Thoracic aorta (tissue), 2 donors: ENCODE measurements around the gene NXT1. TPM values are rescaled to one million over a fixed set of nuclear protein-coding genes. Genes with fewer than 3 reads are reported as not detected.

Experiments
- ATAC-seq: fragments of 150-250 bp; one replicate; pipeline ENCODE4 v1.8.0; 2017; ENCODE audit warnings: low read depth; ENCODE audit not compliant: insufficient number of reproducible peaks, low FRiP score
- DNase-seq: peaks from one replicate; pipeline ENCODE4 v3.0.0-alpha.2; 2020; ENCODE audit warnings: low spot score
- H3K27ac ChIP-seq, 2 donors: fragments of 200-600 bp; sonication (generic); 1 replicate in 1 of 2; 2 replicates in 1 of 2; pipeline ENCODE4 v1.5.1; 2016; ENCODE audit warnings: mild to moderate bottlenecking in 2 of 2, moderate library complexity in 2 of 2
- H3K27me3 ChIP-seq: fragments of 200-600 bp; sonication (generic); replicated peaks from 2 replicates; pipeline ENCODE4 v1.6.0; 2016; ENCODE audit warnings: mild to moderate bottlenecking; ENCODE audit not compliant: insufficient read depth
- H3K36me3 ChIP-seq: fragments of 200-600 bp; sonication (generic); one replicate; pipeline ENCODE4 v1.5.1; 2016
- H3K4me1 ChIP-seq, 2 donors: fragments of 200-600 bp; sonication (generic); 1 replicate in 1 of 2; 2 replicates in 1 of 2; pipeline versions ENCODE4 v1.5.1 to v1.6.0; 2016; ENCODE audit warnings: low read depth in 2 of 2, mild to moderate bottlenecking in 1 of 2; ENCODE audit not compliant: control insufficient read depth in 1 of 2
- H3K4me3 ChIP-seq: fragments of 200-600 bp; sonication (generic); 2 replicates; pipeline ENCODE4 v1.5.1; 2016; ENCODE audit warnings: mild to moderate bottlenecking
- H3K9me3 ChIP-seq: fragments of 200-600 bp; sonication (generic); 2 replicates; pipeline ENCODE4 v1.5.1; 2016
- total RNA-seq, 2 donors: library from RNA; depleted of rRNA; stranded (reverse); fragments of >200 nt; gene quantifications; one replicate each; pipeline versions ENCODE4 v1.1.0 to v1.2.3, GENCODE V29; 2016
- TF ChIP-seq, protein P1 (sequence below): fragments of 200-600 bp; sonication (generic); IDR thresholded peaks from one replicate; pipeline ENCODE4 v1.5.1; 2019; ENCODE audit warnings: antibody characterized with exemption

The NXT1 gene
- total RNA-seq, 2 donors from 2014 or later = 21.8 to 79.6 TPM

DNA sequence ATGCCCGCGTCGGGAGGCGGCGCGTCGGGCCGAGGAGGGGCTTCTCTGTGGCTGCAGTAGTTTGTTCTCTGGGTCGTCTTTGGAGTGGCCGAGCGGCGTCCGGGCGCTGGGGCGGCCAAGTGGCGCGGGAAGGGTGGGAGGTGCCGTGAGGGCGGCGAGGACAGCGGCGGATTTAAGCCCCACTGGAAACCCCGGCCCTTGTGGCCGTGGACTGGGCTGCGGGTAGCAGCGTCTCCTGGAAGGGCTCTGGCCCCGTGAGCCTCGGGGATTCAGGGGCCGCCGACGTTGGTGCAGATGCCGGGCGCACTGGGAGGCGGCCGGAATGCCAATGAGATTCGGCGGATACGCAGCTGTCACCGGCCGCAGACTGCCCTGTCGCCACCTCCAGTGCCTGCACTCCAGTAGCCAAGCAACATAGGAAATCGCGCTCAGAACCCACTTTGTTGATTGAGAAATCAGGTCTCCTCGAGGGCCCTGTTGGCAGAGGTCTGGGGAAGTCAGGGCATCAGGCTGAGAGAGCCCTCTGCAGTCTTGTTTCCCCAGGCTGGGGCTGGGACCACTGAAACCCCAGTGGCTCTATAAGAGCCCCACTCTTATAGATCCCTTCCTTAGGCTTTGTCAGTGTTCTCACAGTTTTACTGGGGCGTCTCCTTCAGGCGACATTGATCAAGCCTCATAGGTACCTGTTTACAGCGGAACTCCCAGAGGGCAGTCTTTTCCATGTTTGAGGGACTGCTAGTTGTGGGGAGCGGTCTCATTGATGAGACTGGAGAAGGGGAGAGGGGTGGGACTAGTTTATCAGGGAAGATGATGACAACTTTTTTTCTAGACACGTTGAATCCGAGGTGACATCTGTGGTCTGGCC lies 12.0 kb downstream of the NXT1 start:
- Histone ChIP-seq H3K4me1 (peaks cover 15 to 53% of the 10 kb centered on the region in 2 donors), H3K9me3 (no peaks in the 10 kb centered on the region), H3K27ac (peak overlapping the region; percentile 95), H3K36me3 (peaks cover 11% of the 10 kb centered on the region), H3K27me3 (no peaks in the 10 kb centered on the region), H3K4me3 (peak overlapping the region; percentile 92)
- DNase-seq (no peak), ATAC-seq (no peak)
- TF ChIP-seq, protein P1, sequence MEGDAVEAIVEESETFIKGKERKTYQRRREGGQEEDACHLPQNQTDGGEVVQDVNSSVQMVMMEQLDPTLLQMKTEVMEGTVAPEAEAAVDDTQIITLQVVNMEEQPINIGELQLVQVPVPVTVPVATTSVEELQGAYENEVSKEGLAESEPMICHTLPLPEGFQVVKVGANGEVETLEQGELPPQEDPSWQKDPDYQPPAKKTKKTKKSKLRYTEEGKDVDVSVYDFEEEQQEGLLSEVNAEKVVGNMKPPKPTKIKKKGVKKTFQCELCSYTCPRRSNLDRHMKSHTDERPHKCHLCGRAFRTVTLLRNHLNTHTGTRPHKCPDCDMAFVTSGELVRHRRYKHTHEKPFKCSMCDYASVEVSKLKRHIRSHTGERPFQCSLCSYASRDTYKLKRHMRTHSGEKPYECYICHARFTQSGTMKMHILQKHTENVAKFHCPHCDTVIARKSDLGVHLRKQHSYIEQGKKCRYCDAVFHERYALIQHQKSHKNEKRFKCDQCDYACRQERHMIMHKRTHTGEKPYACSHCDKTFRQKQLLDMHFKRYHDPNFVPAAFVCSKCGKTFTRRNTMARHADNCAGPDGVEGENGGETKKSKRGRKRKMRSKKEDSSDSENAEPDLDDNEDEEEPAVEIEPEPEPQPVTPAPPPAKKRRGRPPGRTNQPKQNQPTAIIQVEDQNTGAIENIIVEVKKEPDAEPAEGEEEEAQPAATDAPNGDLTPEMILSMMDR = no peak

DNA sequence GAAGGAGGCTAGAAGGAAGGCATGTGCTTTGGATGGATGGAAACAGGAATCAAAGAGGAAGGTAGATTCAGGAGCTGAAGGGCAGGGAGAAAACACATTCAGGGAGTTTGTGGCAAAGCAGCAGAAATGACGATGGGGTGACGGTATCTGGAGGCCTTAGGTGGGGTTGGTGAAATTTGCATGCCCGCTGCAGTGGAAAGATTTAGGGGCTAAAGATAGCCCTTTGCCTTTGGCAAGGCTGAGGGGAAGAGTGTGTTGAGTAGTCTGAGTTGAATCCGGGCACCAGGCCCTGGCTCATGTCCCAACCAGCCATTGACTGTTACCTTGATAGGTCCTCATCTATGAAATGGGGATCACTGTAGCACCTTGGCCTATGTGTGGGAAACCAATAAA lies 12.7 kb downstream of the NXT1 start:
- ATAC-seq = no peak

DNA sequence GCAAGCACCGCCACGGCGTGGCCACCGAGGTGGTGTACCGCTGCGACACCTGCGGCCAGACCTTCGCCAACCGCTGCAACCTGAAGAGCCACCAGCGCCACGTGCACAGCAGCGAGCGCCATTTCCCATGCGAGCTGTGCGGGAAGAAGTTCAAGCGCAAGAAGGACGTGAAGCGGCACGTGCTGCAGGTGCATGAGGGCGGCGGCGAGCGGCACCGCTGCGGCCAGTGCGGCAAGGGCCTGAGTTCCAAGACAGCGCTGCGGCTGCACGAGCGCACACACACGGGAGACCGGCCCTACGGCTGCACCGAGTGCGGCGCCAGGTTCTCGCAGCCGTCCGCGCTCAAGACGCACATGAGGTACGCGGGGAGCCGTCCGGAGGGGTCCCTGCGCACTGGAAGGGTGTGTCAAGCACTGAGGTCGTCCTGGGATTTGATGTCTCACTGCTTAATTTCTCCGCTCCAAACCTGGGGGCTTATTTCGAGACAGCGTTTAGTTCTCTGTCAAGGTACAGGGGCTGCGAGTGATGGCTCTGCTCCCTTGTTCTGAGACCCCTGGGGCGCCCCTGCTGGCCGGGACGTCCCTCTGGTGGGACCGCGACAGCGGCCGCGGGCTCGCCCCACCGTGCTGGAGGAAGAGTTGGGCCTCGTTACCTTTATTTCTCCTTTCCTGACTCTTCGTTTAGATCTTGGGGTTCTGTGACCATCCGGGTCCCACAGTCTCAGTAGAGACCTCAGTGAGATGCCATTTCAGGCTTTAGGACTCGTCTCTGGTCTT lies 15.0 kb downstream of the NXT1 start:
- Histone ChIP-seq H3K27ac (no peak overlapping the region), H3K9me3 (no peaks in the 10 kb centered on the region), H3K36me3 (peaks cover 25% of the 10 kb centered on the region), H3K4me3 (no peak overlapping the region), H3K4me1 (peaks cover 15 to 46% of the 10 kb centered on the region in 2 donors), H3K27me3 (no peaks in the 10 kb centered on the region)
- DNase-seq (no peak), ATAC-seq (no peak)
- TF ChIP-seq, protein P1 = no peak

More for the DNA sequence above, 12.7 kb downstream of the NXT1 start:
- TF ChIP-seq, protein P1 = no peak
- Histone ChIP-seq H3K4me1 (peaks cover 15 to 53% of the 10 kb centered on the region in 2 donors), H3K27me3 (no peaks in the 10 kb centered on the region), H3K27ac (peak overlapping the region; percentile 95), H3K9me3 (no peaks in the 10 kb centered on the region), H3K36me3 (peaks cover 11% of the 10 kb centered on the region), H3K4me3 (peak overlapping the region; percentile 92)
- DNase-seq = no peak

DNA sequence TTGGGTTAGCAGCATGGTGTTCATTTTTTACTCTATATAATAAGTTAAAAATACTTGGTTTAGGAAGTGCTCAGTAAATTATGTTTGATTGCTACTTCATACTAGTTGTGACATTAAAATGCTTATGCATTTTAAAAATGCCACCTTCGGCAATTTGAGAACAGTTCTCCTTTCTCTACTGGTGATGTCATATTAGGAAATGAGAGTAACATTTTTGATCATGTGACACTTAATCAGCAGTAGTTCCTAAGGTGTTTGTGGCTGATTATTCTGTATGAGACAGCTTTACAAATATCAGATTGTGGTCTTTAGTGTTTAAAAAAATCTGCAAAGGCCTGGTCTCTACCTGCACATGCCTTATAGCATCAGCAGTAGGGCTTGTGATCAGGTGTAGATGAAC lies 15.8 kb downstream of the NXT1 start:
- Histone ChIP-seq H3K4me3 (no peak overlapping the region), H3K27ac (no peak overlapping the region)

More for the DNA sequence above, 15.8 kb downstream of the NXT1 start:
- Histone ChIP-seq H3K36me3 (peaks cover 25% of the 10 kb centered on the region), H3K9me3 (no peaks in the 10 kb centered on the region), H3K4me1 (peaks cover 15 to 38% of the 10 kb centered on the region in 2 donors), H3K27me3 (no peaks in the 10 kb centered on the region)
- no peak for ATAC-seq
- TF ChIP-seq, protein P1 = no peak
- no peak for DNase-seq
